Sigmoid colon (tissue), 7 donors: ENCODE data around the gene FGD5. TPM values are rescaled to one million over a fixed set of nuclear protein-coding genes. Genes with fewer than 3 reads are reported as not detected.

Experiments used
- DNase-seq: peaks from one replicate; pipeline ENCODE4 v3.0.0-alpha.2; 2019
- H3K27ac ChIP-seq, 4 donors: fragments of 200-600 bp; sonication (generic); one replicate each; pipeline ENCODE4 v1.5.1; 2016 to 2019; ENCODE audit warnings: mild to moderate bottlenecking in 1 of 4
- H3K27me3 ChIP-seq, 3 donors: fragments of 200-600 bp; sonication (generic); one replicate each; pipeline ENCODE4 v1.5.1; 2019; ENCODE audit warnings: mild to moderate bottlenecking in 1 of 3
- H3K36me3 ChIP-seq, 4 donors: fragments of 200-600 bp; sonication (generic); one replicate each; pipeline ENCODE4 v1.5.1; 2016 to 2019
- H3K4me1 ChIP-seq, 4 donors: fragments of 200-600 bp; sonication (generic); one replicate each; pipeline ENCODE4 v1.5.1; 2017 to 2019
- H3K4me3 ChIP-seq, 4 donors: fragments of 200-600 bp; sonication (generic); one replicate each; pipeline ENCODE4 v1.5.1; 2017 to 2019; ENCODE audit warnings: mild to moderate bottlenecking in 2 of 4, moderate library complexity in 1 of 4
- H3K9me3 ChIP-seq, 4 donors: fragments of 200-600 bp in 3 of 4; sonication (generic) in 3 of 4; one replicate each; pipeline versions ENCODE4 v1.5.1 to v1.6.1; 2013 to 2019
- CTCF ChIP-seq, 4 experiments: fragments of 450-650 bp in 3 of 4; fragments of 200-600 bp in 1 of 4; IDR thresholded peaks; one replicate each; pipeline ENCODE4 v1.5.1; 2016 to 2019; ENCODE audit warnings: antibody characterized with exemption in 4 of 4, mild to moderate bottlenecking in 3 of 4, moderate library complexity in 2 of 4
- EP300 ChIP-seq, 4 donors: sonication (generic); formaldehyde crosslinking; IDR thresholded peaks; one replicate each; pipeline ENCODE4 v1.6.1; 2017; ENCODE audit warnings: antibody characterized with exemption in 4 of 4
- POLR2A ChIP-seq, 2 donors: fragments of 450-650 bp; IDR thresholded peaks; one replicate each; pipeline ENCODE4 v1.6.1; 2016; ENCODE audit warnings: antibody characterized with exemption in 2 of 2, mild to moderate bottlenecking in 2 of 2, moderate library complexity in 2 of 2
- POLR2AphosphoS5 ChIP-seq, 4 donors: sonication (generic); formaldehyde crosslinking; IDR thresholded peaks; one replicate each; pipeline ENCODE4 v1.6.1; 2017; ENCODE audit warnings: antibody characterized with exemption in 4 of 4
- WGBS, 2 donors: extraction: QIAGEN DNeasy Blood & Tissue Kit; methylation state at CpG; one replicate each; pipeline ENCODE4 v1.1.7; 2013; 5-methylcytosine and 5-hydroxymethylcytosine counted together
- intact Hi-C: fragments of 100-400 bp; cut with DNase I; formaldehyde crosslinking; loops from one replicate; pipeline ENCODE4 v1.15.1; 2023
- polyA plus RNA-seq, 3 donors: library from polyadenylated mRNA; stranded (reverse); fragments of 200-250 nt; gene quantifications; one replicate each; pipeline ENCODE4 v1.2.3, GENCODE V29; 2013
- total RNA-seq, 4 donors: library from RNA; depleted of rRNA; stranded (reverse); fragments of >200 nt; gene quantifications; one replicate each; pipeline ENCODE4 v1.1.0, GENCODE V29; 2016
- donor health status: healthy with polysubstance abuse.
- donor health status: Bipolar disorder and iron deficiency.
- donor health status: healthy.

Gene FGD5
- total and polyA plus RNA-seq, 7 donors: 2.1 to 18.6 (median 6.4) TPM

- intact Hi-C loops: no loop called here
- H3K9me3 ChIP-seq: no peaks in the 10 kb centered on the region
- TF ChIP-seq EP300 (IDR thresholded peaks at IDR 0.05): no peak
- TF ChIP-seq CTCF (IDR thresholded peaks at IDR 0.05): no peak
- TF ChIP-seq POLR2AphosphoS5 (IDR thresholded peaks at IDR 0.05): no peak
- TF ChIP-seq POLR2A (IDR thresholded peaks at IDR 0.05): no peak
- peaks cover 0 to 12% (median 3%) of the 10 kb centered on the region in 4 donors for H3K4me1 ChIP-seq
- DNase-seq: peak; percentile 44
- H3K27me3 ChIP-seq: no peaks in the 10 kb centered on the region
- WGBS, 2 donors: 94% methylated on average over 8 of the region's 8 CpGs
- no peak overlapping the region for H3K4me3 ChIP-seq
- no peaks in the 10 kb centered on the region for H3K36me3 ChIP-seq
- no peak overlapping the region for H3K27ac ChIP-seq
Measured at GRCh38 chr3:14875411-14876175, 56.8 kb downstream of the FGD5 start.

- H3K9me3 ChIP-seq: no peaks in the 10 kb centered on the region
- TF ChIP-seq CTCF (IDR thresholded peaks at IDR 0.05) (no peak), POLR2AphosphoS5 (IDR thresholded peaks at IDR 0.05) (peak in 1 of 4 donors; percentile 16)
- peaks cover 0 to 12% (median 3%) of the 10 kb centered on the region in 4 donors for H3K4me1 ChIP-seq
- 12 to 54% methylated on average over 12 of the region's 12 CpGs for WGBS, 2 donors
- H3K27ac ChIP-seq: peak overlapping the region in 3 of 4 donors; percentile 19 to 65 (median 47)
- H3K36me3 ChIP-seq: no peaks in the 10 kb centered on the region
- intact Hi-C loops: no loop called here
- H3K27me3 ChIP-seq: no peaks in the 10 kb centered on the region
- no peak overlapping the region for H3K4me3 ChIP-seq
- peak; percentile 64 for DNase-seq
Measured at GRCh38 chr3:14876921-14877333, 58.2 kb downstream of the FGD5 start.

- no peak overlapping the region for H3K4me3 ChIP-seq
- peak; percentile 54 for DNase-seq
- TF ChIP-seq POLR2A (IDR thresholded peaks at IDR 0.05) (no peak), POLR2AphosphoS5 (IDR thresholded peaks at IDR 0.05) (no peak), EP300 (IDR thresholded peaks at IDR 0.05) (no peak), CTCF (IDR thresholded peaks at IDR 0.05) (no peak)
- 31 to 65% methylated on average over 7 of the region's 7 CpGs for WGBS, 2 donors
- H3K36me3 ChIP-seq: no peaks in the 10 kb centered on the region
- H3K27ac ChIP-seq: peak overlapping the region in 3 of 4 donors; percentile 19 to 65 (median 37)
- intact Hi-C loops: no loop called here
- H3K9me3 ChIP-seq: no peaks in the 10 kb centered on the region
- H3K27me3 ChIP-seq: no peaks in the 10 kb centered on the region
- peaks cover 0 to 12% (median 3%) of the 10 kb centered on the region in 4 donors for H3K4me1 ChIP-seq
Measured at GRCh38 chr3:14877469-14877868, 58.7 kb downstream of the FGD5 start.

- H3K27me3 ChIP-seq: no peaks in the 10 kb centered on the region
- no peaks in the 10 kb centered on the region for H3K36me3 ChIP-seq
- H3K4me3 ChIP-seq: no peak overlapping the region
- no peak overlapping the region for H3K27ac ChIP-seq
- H3K9me3 ChIP-seq: no peaks in the 10 kb centered on the region
- TF ChIP-seq POLR2A (IDR thresholded peaks at IDR 0.05) (no peak), CTCF (IDR thresholded peaks at IDR 0.05) (no peak)
- whole genome bisulfite sequencing, 2 donors: 17 to 55% methylated on average over 12 of the region's 12 CpGs
- peak; percentile 67 for DNase-seq
- intact Hi-C loops: no loop called here
- H3K4me1 ChIP-seq: peaks cover 0 to 12% (median 3%) of the 10 kb centered on the region in 4 donors
Measured at GRCh38 chr3:14879211-14879874, 60.6 kb downstream of the FGD5 start.
